H1 (cell line): Measurements from ENCODE around the gene SRSF7. TPM values are rescaled to one million over a fixed set of nuclear protein-coding genes. Genes with fewer than 3 reads are reported as not detected.

Experiments
- BCL11A ChIP-seq, 2 experiments: IDR thresholded peaks; one replicate each; pipeline ENCODE4 v1.6.1; 2011; ENCODE audit warnings: low read depth in 2 of 2, low read length in 2 of 2, mild to moderate bottlenecking in 2 of 2
- FOSL1 ChIP-seq: IDR thresholded peaks from 2 replicates; pipeline ENCODE4 v1.6.1; 2011; ENCODE audit warnings: mild to moderate bottlenecking, low read depth, low read length, moderate library complexity; ENCODE audit not compliant: insufficient read depth
- NANOG ChIP-seq: IDR thresholded peaks from 2 replicates; pipeline ENCODE4 v1.6.1; 2011; ENCODE audit warnings: low read length, low read depth, mild to moderate bottlenecking, inconsistent platforms; ENCODE audit not compliant: insufficient read depth, poor library complexity, severe bottlenecking
- POU5F1 ChIP-seq: IDR thresholded peaks from 2 replicates; pipeline ENCODE4 v1.6.1; 2011; ENCODE audit warnings: low read depth, mild to moderate bottlenecking, low read length, moderate library complexity
- RAD21 ChIP-seq, 2 experiments: IDR thresholded peaks in 1 of 2; conservative IDR thresholded peaks in 1 of 2; 2 replicates each; pipeline ENCODE4 v1.6.1; 2011; ENCODE audit warnings: low read depth in 2 of 2, low read length in 2 of 2, improper control_type of control experiment in 1 of 2, inconsistent platforms in 1 of 2, mild to moderate bottlenecking in 1 of 2, moderate library complexity in 1 of 2
- RBBP5 ChIP-seq: IDR thresholded peaks from 2 replicates; pipeline ENCODE4 v1.7.1; 2012; ENCODE audit warnings: low read depth, mild to moderate bottlenecking, inconsistent platforms, low read length, moderate library complexity, borderline replicate concordance
- RFX5 ChIP-seq: IDR thresholded peaks from 2 replicates; pipeline ENCODE4 v1.6.1; 2011; ENCODE audit warnings: low read depth, low read length, improper control_type of control experiment, borderline replicate concordance
- SP2 ChIP-seq: IDR thresholded peaks from 2 replicates; pipeline ENCODE4 v1.6.1; 2012; ENCODE audit warnings: mild to moderate bottlenecking, low read length, inconsistent platforms
- polyA plus RNA-seq, 7 experiments: library from polyadenylated mRNA; depleted of rRNA in 3 of 7; stranded (reverse) in 5 of 7; unstranded in 2 of 7; fragments of >200 nt in 5 of 7; fragments of 200-250 nt in 2 of 7; gene quantifications; 1 replicate in 5 of 7; 2 replicates in 1 of 7; 4 replicates in 1 of 7; pipeline versions ENCODE4 v1.2.1 to v1.2.3, GENCODE V29; 2011 to 2013; ENCODE audit warnings: missing spikeins in 2 of 7, mixed read lengths in 2 of 7
- total RNA-seq: library from RNA; stranded (reverse); fragmentation: NEBNext Ultra II Directional; extraction: Animal tissue kit (Norgen Biotek cat#: 25700); gene quantifications from 2 replicates; pipeline ENCODE4 v1.2.1, GENCODE V29; 2021

The SRSF7 gene
- total and polyA plus RNA-seq, 2 of the 8 experiments (the other 6 are each of a cell fraction or from before 2014, with no cell fraction given): 370 to 415 TPM

- TF ChIP-seq NANOG: no peak
- TF ChIP-seq POU5F1: no peak
- TF ChIP-seq BCL11A (IDR thresholded peaks at IDR 0.05; ENCODE audit: low read depth in 2 of 2, low read length in 2 of 2): no peak
- TF ChIP-seq RAD21 (IDR thresholded peaks at IDR 0.05 in 1 of 2, conservative IDR thresholded peaks at IDR 0.05 in 1 of 2; ENCODE audit: low read depth in 2 of 2, low read length in 2 of 2): peak; percentile 2 to 6; a peak in 1 of 4 replicates
- TF ChIP-seq FOSL1: no peak
- TF ChIP-seq RBBP5: peak; percentile 84
- no peak for TF ChIP-seq RFX5
- no peak for TF ChIP-seq SP2
These were observed at the start of gene SRSF7 (continued) for GRCh38 chr2:38750891-38751595.
